ENCODE results near the gene OR1M1.
"Not testable (repeated sequence)": the region's sequence is repeated elsewhere in the genome, so short reads cannot be mapped to it uniquely, and the experiment has no call there.

OR1M1 gene, protein sequence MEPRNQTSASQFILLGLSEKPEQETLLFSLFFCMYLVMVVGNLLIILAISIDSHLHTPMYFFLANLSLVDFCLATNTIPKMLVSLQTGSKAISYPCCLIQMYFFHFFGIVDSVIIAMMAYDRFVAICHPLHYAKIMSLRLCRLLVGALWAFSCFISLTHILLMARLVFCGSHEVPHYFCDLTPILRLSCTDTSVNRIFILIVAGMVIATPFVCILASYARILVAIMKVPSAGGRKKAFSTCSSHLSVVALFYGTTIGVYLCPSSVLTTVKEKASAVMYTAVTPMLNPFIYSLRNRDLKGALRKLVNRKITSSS

DNA sequence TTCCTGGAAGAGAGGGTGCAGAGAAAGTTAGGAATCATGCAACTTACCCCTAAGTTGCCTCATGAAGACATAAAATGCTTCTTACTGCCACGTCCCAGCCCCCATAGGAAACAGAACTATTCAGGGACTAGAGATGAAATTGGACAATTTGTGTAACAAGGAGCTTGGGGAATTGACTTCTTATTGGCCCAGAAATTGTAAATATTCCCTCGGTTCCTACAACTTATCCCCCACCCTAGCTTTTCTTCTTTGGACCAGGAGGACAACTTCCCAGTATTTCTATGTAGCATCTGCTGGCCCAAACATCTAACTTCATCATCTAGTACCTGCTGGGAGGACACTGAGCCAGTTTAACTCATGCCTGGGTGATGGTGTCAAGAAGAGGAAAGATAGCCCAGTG is at the start of gene OR1M1:
Gene OR1M1 (plus strand): TSS at position 301 of the 400 bp plus-strand sequence. CDS start 6,184 bp downstream, outside the sequence.
- Histone ChIP-seq H3K9me3 (no peaks in the 10 kb centered on the region), H3K36me3 (replicated peaks) (no peaks in the 10 kb centered on the region), H3K4me1 (no peaks in the 10 kb centered on the region), H3K27me3 (ENCODE audit: low read depth) (peaks cover 19% of the 10 kb centered on the region; the same call in 1 of the 2 replicates), H3K4me3 (no peak within 1 kb of the TSS)
- in situ Hi-C loops (cut with MboI; ENCODE audit: low sequenced_read_pairs), result loop anchor here (10.0 kb wide), 1 partner anchor 432 kb away; no protein-coding TSS in a partner anchor
- no peak for DNase-seq (ENCODE audit: low spot score in 2 of 2)

DNA sequence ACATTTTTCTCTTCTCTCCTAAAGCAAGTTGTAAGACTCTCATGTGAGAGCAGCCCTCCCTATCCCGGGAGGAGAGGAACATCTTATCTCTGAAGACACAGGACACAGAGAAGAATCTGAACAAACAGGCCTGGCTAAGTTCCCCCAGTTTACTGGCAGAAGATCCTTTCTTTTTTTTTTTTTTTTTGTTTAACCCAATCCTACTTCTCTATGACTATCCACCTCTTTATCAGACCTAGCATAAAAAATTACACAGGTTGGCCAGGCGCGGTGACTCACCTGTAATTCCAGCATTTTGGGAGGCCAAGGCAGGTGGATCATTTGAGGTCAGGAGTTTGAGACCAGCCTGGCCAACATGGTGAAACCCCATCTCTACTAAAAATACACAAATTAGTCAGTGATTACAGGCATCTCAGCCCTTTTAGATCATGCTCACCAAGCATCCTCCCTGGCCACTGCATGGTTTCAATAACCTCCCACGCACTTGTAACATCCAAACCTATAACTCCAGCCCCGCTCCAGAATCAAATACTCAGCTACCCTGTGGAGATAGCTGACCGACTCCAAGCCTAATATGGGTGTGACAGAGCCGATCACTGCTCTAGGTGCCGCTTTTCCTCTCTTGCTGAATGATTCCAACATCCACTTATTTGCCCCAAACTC is 49.3 kb upstream of the OR1M1 start:
- H3K4me1 ChIP-seq, result no peaks in the 10 kb centered on the region
- H3K27me3 ChIP-seq (ENCODE audit: low read depth), result no peaks in the 10 kb centered on the region
- in situ Hi-C loops (cut with MboI; ENCODE audit: low sequenced_read_pairs), result no loop called here
- H3K4me3 ChIP-seq, result no peak overlapping the region
- H3K9me3 ChIP-seq, result no peaks in the 10 kb centered on the region
- H3K36me3 ChIP-seq (replicated peaks), result no peaks in the 10 kb centered on the region
- no peak for DNase-seq (ENCODE audit: low spot score in 2 of 2)

DNA sequence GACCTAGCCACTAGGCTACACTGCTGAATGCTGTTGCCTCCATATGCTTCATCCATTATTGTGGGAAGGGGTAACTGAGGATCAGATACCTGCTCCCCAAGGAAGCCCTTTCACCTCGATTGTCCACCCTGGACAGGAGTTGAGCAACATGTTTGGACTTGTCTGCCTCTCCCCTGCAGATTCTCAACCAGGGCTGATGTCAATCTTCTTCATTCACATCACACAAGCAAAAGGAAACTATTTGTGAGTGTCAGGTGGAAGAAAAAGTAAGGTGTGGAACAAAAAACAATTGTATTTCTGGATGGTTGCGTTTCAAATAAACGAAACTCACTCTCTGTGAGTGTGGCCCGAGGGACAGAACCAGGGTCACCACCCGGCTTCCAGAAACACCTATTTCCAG is 47.1 kb upstream of the OR1M1 start:
- Histone ChIP-seq H3K9me3 (no peaks in the 10 kb centered on the region), H3K4me1 (no peaks in the 10 kb centered on the region), H3K36me3 (replicated peaks) (no peaks in the 10 kb centered on the region), H3K4me3 (no peak overlapping the region), H3K27me3 (ENCODE audit: low read depth) (no peaks in the 10 kb centered on the region)
- in situ Hi-C loops (cut with MboI; ENCODE audit: low sequenced_read_pairs), result no loop called here
- no peak for DNase-seq (ENCODE audit: low spot score in 2 of 2)

DNA sequence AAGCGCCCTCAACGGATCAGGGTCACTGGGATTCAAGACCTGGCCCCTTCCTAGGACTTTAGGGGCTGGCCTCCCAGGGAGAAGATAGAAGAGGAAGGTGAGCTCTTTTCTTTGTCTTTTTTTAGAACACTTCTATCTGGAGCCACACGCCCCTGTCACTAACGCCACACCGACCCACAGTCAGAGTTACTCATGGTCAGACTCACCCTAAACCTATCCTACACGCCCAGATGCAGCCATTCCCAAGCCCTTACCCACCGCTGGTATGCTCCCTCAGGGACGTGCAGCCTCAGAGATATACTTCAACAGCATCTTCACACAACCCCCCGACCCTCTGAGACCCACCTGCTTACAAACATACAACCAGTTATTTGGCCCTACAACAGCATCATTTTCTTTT is 46.7 kb upstream of the OR1M1 start:
- Histone ChIP-seq H3K27me3 (ENCODE audit: low read depth) (no peaks in the 10 kb centered on the region), H3K36me3 (replicated peaks) (no peaks in the 10 kb centered on the region), H3K9me3 (no peaks in the 10 kb centered on the region), H3K4me1 (no peaks in the 10 kb centered on the region), H3K4me3 (no peak overlapping the region)
- in situ Hi-C loops (cut with MboI; ENCODE audit: low sequenced_read_pairs), result no loop called here
- DNase-seq (ENCODE audit: low spot score in 2 of 2), result no peak

DNA sequence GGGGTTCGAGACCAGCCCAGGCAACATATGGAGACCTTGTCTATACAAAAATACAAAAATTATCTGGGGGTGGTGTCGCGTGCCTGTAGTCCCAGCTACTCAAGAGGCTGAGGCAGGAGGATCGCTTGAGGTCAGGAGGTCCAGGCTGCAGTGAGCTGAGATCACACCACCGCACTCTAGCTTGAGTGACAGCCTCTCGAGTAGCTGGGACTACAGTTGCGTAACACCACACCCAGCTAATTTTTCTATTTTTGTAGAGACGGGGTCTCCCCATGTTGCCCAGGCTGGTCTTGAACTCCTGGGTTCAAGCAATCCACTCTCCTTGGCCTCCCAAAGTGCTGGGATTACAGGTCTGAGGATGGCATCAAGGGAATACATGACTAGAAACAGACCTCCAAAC is 45.8 kb upstream of the OR1M1 start:
- Histone ChIP-seq H3K27me3 (ENCODE audit: low read depth) (no peaks in the 10 kb centered on the region), H3K36me3 (replicated peaks) (no peaks in the 10 kb centered on the region), H3K4me3 (no peak overlapping the region), H3K4me1 (no peaks in the 10 kb centered on the region), H3K9me3 (no peaks in the 10 kb centered on the region)
- in situ Hi-C loops (cut with MboI; ENCODE audit: low sequenced_read_pairs), result no loop called here
- DNase-seq (ENCODE audit: low spot score in 2 of 2), result no peak

DNA sequence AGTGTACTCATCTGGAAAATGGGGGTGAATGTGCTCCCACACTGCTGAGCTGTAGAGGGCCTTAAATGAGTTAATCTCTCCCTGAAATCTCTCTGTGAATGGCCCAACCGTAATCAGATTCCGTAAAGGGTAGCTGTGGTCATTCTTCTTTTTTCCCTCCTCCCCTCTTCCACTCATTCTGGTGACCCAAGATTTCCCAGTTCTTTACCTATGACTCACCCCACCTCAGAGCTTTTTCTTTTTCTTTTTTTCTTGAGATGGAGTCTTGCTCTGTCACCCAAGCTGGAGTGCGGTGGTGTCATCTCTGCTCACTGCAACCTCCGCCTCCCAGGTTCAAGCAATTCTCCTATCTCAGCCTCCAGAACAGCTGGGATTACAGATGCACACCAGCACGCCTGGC is 43.3 kb upstream of the OR1M1 start:
- H3K27me3 ChIP-seq (ENCODE audit: low read depth), result no peaks in the 10 kb centered on the region

DNA sequence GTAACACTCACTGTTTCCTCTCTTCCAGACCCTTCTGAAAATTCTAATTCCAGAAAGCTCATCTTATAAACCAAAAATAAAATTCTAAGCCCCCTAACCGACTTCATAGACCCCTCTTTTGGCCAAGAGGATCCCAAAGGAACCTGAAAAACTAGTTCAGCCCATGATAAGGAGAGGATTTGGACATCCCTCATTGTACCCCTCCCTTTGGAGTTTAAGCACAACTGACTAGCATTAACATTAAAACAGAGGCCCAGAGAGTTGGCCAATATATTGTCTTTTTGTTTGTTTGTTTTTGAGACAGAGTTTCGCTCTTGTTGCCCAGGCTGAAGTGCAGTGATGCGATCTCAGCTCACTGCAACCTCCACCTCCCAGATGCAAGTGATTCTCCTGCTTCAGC is 42.4 kb upstream of the OR1M1 start:
- no peak for DNase-seq (ENCODE audit: low spot score in 2 of 2)
- in situ Hi-C loops (cut with MboI; ENCODE audit: low sequenced_read_pairs), result no loop called here
- Histone ChIP-seq H3K4me3 (no peak overlapping the region), H3K36me3 (replicated peaks) (no peaks in the 10 kb centered on the region), H3K9me3 (no peaks in the 10 kb centered on the region), H3K4me1 (no peaks in the 10 kb centered on the region), H3K27me3 (ENCODE audit: low read depth) (no peaks in the 10 kb centered on the region)

More for the DNA sequence above, 43.3 kb upstream of the OR1M1 start:
- in situ Hi-C loops (cut with MboI; ENCODE audit: low sequenced_read_pairs), result no loop called here
- no peak for DNase-seq (ENCODE audit: low spot score in 2 of 2)
- Histone ChIP-seq H3K36me3 (replicated peaks) (no peaks in the 10 kb centered on the region), H3K9me3 (no peaks in the 10 kb centered on the region), H3K4me1 (no peaks in the 10 kb centered on the region), H3K4me3 (no peak overlapping the region)

DNA sequence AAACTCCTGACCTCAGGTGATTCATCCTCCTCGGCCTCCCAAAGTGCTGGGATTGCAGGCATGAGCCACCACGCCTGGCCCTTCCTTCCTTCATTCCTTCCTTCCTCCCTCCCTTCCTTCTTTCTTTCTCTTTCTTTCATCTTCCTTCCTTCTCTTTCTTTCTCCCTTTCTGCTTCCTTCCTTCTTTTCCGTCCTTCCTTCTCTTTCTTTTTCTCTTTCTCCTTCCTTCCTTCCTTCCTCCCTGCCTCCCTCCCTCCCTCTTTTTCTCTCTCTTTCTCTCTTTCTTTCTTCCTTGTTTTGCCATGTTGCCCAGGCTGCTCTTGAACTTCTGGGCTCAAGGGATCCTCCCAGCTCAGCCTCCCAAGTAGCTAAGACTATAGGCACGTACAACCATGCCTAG is 40.2 kb upstream of the OR1M1 start:
- no peaks in the 10 kb centered on the region for H3K36me3 ChIP-seq (replicated peaks)
- no peaks in the 10 kb centered on the region for H3K9me3 ChIP-seq
- no peak for DNase-seq (ENCODE audit: low spot score in 2 of 2)
- H3K4me1 ChIP-seq, result no peaks in the 10 kb centered on the region
- H3K27me3 ChIP-seq (ENCODE audit: low read depth), result no peaks in the 10 kb centered on the region
- H3K4me3 ChIP-seq, result no peak overlapping the region
- in situ Hi-C loops (cut with MboI; ENCODE audit: low sequenced_read_pairs), result no loop called here

DNA sequence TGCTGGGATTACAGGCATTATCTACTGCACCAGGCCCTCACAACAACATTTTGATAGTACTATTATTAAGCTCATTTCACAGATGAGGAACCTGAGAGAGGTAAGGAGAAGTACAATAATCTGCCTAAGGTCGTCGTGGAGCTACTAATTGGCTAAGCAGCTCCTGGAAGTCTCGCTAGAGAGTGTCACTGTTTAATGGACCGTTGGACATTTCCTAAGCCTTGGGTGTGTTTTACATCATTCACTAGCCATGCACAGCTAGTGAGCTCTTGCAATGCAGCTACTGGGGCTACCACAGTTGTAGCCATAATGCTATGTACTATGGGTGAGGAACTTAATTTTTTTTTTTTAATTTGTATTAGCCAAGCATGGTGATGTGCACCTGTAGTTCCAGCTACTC is 34.0 kb upstream of the OR1M1 start:
- no peak for DNase-seq (ENCODE audit: low spot score in 2 of 2)
- H3K36me3 ChIP-seq (replicated peaks), result no peaks in the 10 kb centered on the region
- no peaks in the 10 kb centered on the region for H3K9me3 ChIP-seq
- H3K27me3 ChIP-seq (ENCODE audit: low read depth), result no peaks in the 10 kb centered on the region
- H3K4me1 ChIP-seq, result no peaks in the 10 kb centered on the region
- in situ Hi-C loops (cut with MboI; ENCODE audit: low sequenced_read_pairs), result no loop called here
- H3K4me3 ChIP-seq, result no peak overlapping the region

DNA sequence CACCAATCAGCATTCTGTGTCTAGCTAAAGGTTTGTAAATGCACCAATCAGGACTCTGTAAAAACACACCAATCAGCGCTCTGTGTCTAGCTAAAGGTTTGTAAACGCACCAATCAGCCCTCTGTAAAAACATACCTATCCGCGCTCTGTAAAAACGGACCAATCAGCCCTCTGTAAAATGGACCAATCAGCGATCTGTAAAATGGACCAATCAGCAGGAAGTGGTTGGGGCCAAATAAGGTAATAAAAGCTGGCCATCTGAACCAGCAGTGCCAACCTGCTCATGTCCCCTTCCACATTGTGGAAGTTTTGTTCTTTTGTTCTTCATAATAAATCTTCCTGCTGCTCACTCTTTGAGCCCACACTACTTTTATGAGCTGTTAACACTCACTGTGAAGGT is 33.2 kb upstream of the OR1M1 start:
- in situ Hi-C loops (cut with MboI; ENCODE audit: low sequenced_read_pairs); H3K9me3 ChIP-seq; H3K4me3 ChIP-seq; DNase-seq (ENCODE audit: low spot score in 2 of 2); H3K4me1 ChIP-seq; H3K27me3 ChIP-seq (ENCODE audit: low read depth); H3K36me3 ChIP-seq (replicated peaks): not testable (repeated sequence)

DNA sequence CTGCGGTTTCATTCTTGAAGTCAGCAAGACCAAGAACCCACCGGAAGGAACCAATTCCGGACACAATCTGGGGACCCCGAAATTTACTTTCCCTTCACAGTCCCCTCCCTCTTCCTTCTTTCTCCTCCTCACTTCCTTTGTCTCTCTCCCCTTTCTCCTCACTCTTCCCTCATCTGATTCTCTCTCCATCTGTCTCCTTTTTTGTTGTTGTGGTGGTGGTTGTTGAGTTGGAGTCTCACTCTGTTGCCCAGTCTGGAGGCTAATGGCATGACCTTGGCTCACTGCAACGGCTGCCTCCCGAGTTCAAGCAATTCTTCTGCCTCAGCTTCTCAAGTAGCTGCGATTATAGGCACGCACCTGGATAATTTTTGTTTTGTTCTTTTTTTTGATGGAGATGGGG is 32.7 kb upstream of the OR1M1 start:
- no peak for DNase-seq (ENCODE audit: low spot score in 2 of 2)
- Histone ChIP-seq H3K9me3 (no peaks in the 10 kb centered on the region), H3K4me1 (no peaks in the 10 kb centered on the region), H3K27me3 (ENCODE audit: low read depth) (no peaks in the 10 kb centered on the region), H3K4me3 (no peak overlapping the region), H3K36me3 (replicated peaks) (no peaks in the 10 kb centered on the region)
- in situ Hi-C loops (cut with MboI; ENCODE audit: low sequenced_read_pairs), result no loop called here

DNA sequence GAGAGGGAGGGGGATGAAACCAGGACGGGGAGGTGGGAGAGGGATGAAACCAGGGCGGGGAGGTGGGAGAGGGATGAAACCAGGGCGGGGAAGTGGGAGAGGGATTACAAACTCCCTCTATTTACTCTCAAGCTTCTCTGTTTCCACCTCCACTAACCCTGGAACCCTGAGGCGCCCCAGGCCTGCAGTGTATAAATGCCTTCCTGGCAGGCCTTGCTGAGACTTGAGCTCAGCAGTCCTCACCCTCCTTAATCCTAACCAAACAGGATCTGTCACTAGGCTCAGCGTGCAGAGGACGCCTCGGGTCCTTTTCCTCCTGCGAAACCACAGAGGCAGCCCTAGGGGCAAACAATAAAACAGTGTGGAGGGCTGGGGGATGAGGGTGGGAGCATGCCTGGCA is 32.1 kb upstream of the OR1M1 start:
- H3K4me1 ChIP-seq, result no peaks in the 10 kb centered on the region

DNA sequence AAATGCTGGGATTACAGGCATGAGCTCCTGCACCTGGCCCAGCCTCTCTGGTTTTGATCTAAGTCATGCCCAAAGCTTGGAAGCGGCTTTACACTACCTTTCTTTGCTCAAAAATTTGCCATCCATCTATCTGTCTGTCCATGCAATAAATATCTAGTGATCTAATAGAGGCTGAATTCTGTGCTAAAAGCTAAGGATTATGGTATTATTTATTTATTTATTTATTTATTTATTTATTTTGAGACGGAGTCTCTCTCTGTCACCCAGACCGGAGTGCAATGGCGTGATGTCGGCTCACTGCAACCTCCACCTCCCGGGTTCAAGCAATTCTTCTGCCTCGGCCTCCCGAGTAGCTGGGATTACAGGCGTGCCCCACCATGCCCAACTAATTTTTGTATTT is 30.7 kb upstream of the OR1M1 start:
- H3K9me3 ChIP-seq; H3K36me3 ChIP-seq (replicated peaks); H3K4me1 ChIP-seq; in situ Hi-C loops (cut with MboI; ENCODE audit: low sequenced_read_pairs); H3K27me3 ChIP-seq (ENCODE audit: low read depth); DNase-seq (ENCODE audit: low spot score in 2 of 2); H3K4me3 ChIP-seq: not testable (repeated sequence)

More for the DNA sequence above, 32.1 kb upstream of the OR1M1 start:
- H3K27me3 ChIP-seq (ENCODE audit: low read depth), result no peaks in the 10 kb centered on the region
- peak in 1 of 2 experiments; percentile 29 for DNase-seq (ENCODE audit: low spot score in 2 of 2)
- in situ Hi-C loops (cut with MboI; ENCODE audit: low sequenced_read_pairs), result no loop called here
- H3K9me3 ChIP-seq, result no peaks in the 10 kb centered on the region
- H3K4me3 ChIP-seq, result no peak overlapping the region
- H3K36me3 ChIP-seq (replicated peaks), result no peaks in the 10 kb centered on the region

DNA sequence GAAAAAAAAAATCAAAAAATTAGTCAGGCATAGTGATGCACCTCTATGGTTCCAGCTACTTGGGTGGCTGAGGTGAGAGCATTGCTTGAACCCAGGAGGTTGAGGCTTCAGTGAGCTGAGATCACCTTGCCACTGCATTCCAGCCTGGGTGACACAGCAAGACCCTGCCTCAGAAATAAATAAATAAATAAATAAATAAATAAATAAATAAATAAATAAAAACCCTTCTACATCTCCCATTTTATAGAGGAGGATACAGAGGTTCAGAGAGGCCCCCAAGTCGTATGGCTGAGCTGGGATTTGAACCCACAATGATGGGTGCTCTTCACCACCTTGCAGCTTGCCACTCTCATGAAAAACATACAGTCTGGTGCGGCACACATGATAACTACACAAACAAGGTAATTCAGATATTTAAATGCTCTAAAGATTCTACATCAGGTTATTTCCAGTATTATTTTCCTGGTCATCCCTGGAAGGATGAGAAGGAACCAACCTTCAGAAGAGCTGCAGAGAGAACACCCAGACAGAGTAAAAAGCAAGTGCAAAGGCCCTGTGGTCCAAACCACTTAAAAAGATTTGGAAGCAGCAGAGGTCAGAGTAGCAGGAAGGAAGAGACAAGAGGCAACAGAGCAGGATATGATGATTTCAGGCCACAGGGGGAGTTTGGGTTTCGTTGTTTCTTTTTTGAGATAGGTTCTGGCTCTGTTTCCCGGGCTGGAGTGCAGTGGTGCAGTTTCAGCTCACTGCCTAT is 29.2 kb upstream of the OR1M1 start:
- H3K27me3 ChIP-seq (ENCODE audit: low read depth), result no peaks in the 10 kb centered on the region
- H3K4me3 ChIP-seq, result no peak overlapping the region
- no peaks in the 10 kb centered on the region for H3K9me3 ChIP-seq
- no peak for DNase-seq (ENCODE audit: low spot score in 2 of 2)
- no peaks in the 10 kb centered on the region for H3K4me1 ChIP-seq
- in situ Hi-C loops (cut with MboI; ENCODE audit: low sequenced_read_pairs), result no loop called here
- H3K36me3 ChIP-seq (replicated peaks), result no peaks in the 10 kb centered on the region

Measured in HAP-1 (cell line).